PC-9 (cell line): ENCODE results near the gene COL23A1. TPM values are rescaled to one million over a fixed set of nuclear protein-coding genes. Genes with fewer than 3 reads are reported as not detected.

Experiments
- BruUV-seq: library from RNA; stranded (reverse); fragments of 400-500 nt; replicated peaks from 2 replicates; lab custom pipeline; 2021; lab: Mats Ljungman, UMichigan
- CTCF ChIA-PET: fragments of 300-600 bp; sonication (Branson Sonifier 250); formaldehyde crosslinking; loops from one replicate; lab custom pipeline; 2022; ENCODE audit warnings: antibody characterized with exemption; lab: Charles Lee
- POLR2A ChIA-PET: fragments of 300-600 bp; sonication (Branson Sonifier 250); formaldehyde crosslinking; loops from one replicate; lab custom pipeline; 2022; ENCODE audit warnings: antibody characterized with exemption; ENCODE audit not compliant: unreplicated experiment; lab: Charles Lee
- DNase-seq, 2 experiments: peaks; one replicate each; pipeline versions ENCODE4 v3.0.0 to v3.0.0-alpha.2; 2015 to 2022; ENCODE audit warnings: mixed read lengths in 1 of 2
- H2AFZ ChIP-seq: fragments of 200-600 bp; sonication (generic); 2 replicates; pipeline ENCODE4 v1.8.1; 2017; ENCODE audit warnings: antibody characterized with exemption
- H3F3A ChIP-seq: fragments of 200-600 bp; sonication (generic); 2 replicates; pipeline ENCODE4 v1.8.1; 2017; ENCODE audit warnings: antibody characterized with exemption, mild to moderate bottlenecking, low read depth; ENCODE audit not compliant: insufficient read depth
- H3K27ac ChIP-seq: fragments of 200-600 bp; sonication (generic); 2 replicates; pipeline ENCODE4 v1.6.1; 2016; ENCODE audit warnings: mixed run types
- H3K27me3 ChIP-seq: fragments of 200-600 bp; sonication (generic); 2 replicates; pipeline ENCODE4 v1.6.1; 2016; ENCODE audit warnings: low read depth, mixed run types; ENCODE audit not compliant: insufficient read depth
- H3K36me3 ChIP-seq: fragments of 200-600 bp; sonication (generic); 2 replicates; pipeline ENCODE4 v1.6.1; 2016; ENCODE audit warnings: low read depth, mixed run types
- H3K4me1 ChIP-seq: fragments of 200-600 bp; sonication (generic); replicated peaks from 2 replicates; pipeline ENCODE4 v1.6.1; 2016; ENCODE audit warnings: mixed run types; ENCODE audit not compliant: insufficient read depth
- H3K4me2 ChIP-seq: fragments of 200-600 bp; sonication (generic); 2 replicates; pipeline ENCODE4 v1.6.1; 2017; ENCODE audit warnings: mixed run types
- H3K4me3 ChIP-seq: fragments of 200-600 bp; sonication (generic); 2 replicates; pipeline ENCODE4 v1.6.1; 2016; ENCODE audit warnings: mixed run types
- H3K79me2 ChIP-seq: fragments of 200-600 bp; sonication (generic); 2 replicates; pipeline ENCODE4 v1.6.1; 2017; ENCODE audit warnings: low read depth, mixed run types
- H3K9me2 ChIP-seq: fragments of 200-600 bp; sonication (generic); 2 replicates; pipeline ENCODE4 v1.8.1; 2017; ENCODE audit warnings: mild to moderate bottlenecking; ENCODE audit not compliant: insufficient read depth
- H3K9me3 ChIP-seq: fragments of 200-600 bp; sonication (generic); 2 replicates; pipeline ENCODE4 v1.8.1; 2016; ENCODE audit warnings: low read depth; ENCODE audit not compliant: insufficient read depth
- H4K20me1 ChIP-seq: fragments of 200-600 bp; sonication (generic); 2 replicates; pipeline ENCODE4 v1.8.1; 2017; ENCODE audit not compliant: insufficient read depth
- CTCF ChIP-seq: fragments of 200-600 bp; sonication (generic); conservative IDR thresholded peaks from 2 replicates; pipeline ENCODE4 v1.6.1; 2017; ENCODE audit warnings: mixed run types, antibody characterized with exemption, mild to moderate bottlenecking, moderate library complexity
- EZH2 ChIP-seq: fragments of 200-600 bp; sonication (generic); IDR thresholded peaks from 2 replicates; pipeline ENCODE4 v1.8.0; 2017; ENCODE audit warnings: antibody characterized with exemption, low read depth
- intact Hi-C: fragments of 100-400 bp; cut with micrococcal nuclease; formaldehyde crosslinking; loops from one replicate; pipeline ENCODE4 v1.10.0; 2022; ENCODE audit not compliant: unreplicated experiment
- total RNA-seq: library from RNA; stranded (reverse); gene quantifications from 2 replicates; pipeline ENCODE4 v1.2.3, GENCODE V29; 2021

COL23A1 gene
- total RNA-seq, 1 experiment from 2014 or later = not detected

GRCh38 chr5:178421128-178421527, 169.1 kb downstream of the COL23A1 start:
- POLR2A ChIA-PET = no interaction called here

GRCh38 chr5:178420354-178420781, 169.8 kb downstream of the COL23A1 start:
- H3K9me2 ChIP-seq = no peaks in the 10 kb centered on the region
- DNase-seq = no peak
- H3K4me1 ChIP-seq = no peaks in the 10 kb centered on the region
- no TSS peak for BruUV-seq
- H3F3A ChIP-seq = no peaks in the 10 kb centered on the region
- H4K20me1 ChIP-seq = no peaks in the 10 kb centered on the region
- no peaks in the 10 kb centered on the region for H3K36me3 ChIP-seq
- CTCF ChIA-PET = no interaction called here
- H2AFZ ChIP-seq = no peak overlapping the region
- H3K27me3 ChIP-seq = peaks cover 90% of the 10 kb centered on the region
- H3K9me3 ChIP-seq = no peaks in the 10 kb centered on the region
- no peak for TF ChIP-seq CTCF
- no peak for TF ChIP-seq EZH2
- H3K79me2 ChIP-seq = no peaks in the 10 kb centered on the region
- no peak overlapping the region for H3K27ac ChIP-seq
- POLR2A ChIA-PET = no interaction called here
- no peak overlapping the region for H3K4me2 ChIP-seq
- no peak overlapping the region for H3K4me3 ChIP-seq
- intact Hi-C loops = no loop called here

More at GRCh38 chr5:178421128-178421527, 169.1 kb downstream of the COL23A1 start:
- Histone ChIP-seq H3K4me3 (no peak overlapping the region), H4K20me1 (no peaks in the 10 kb centered on the region), H3F3A (no peaks in the 10 kb centered on the region), H2AFZ (no peak overlapping the region), H3K27ac (no peak overlapping the region), H3K9me3 (no peaks in the 10 kb centered on the region), H3K27me3 (peaks cover 88% of the 10 kb centered on the region), H3K79me2 (no peaks in the 10 kb centered on the region), H3K4me2 (no peak overlapping the region), H3K36me3 (no peaks in the 10 kb centered on the region), H3K4me1 (no peaks in the 10 kb centered on the region), H3K9me2 (no peaks in the 10 kb centered on the region)
- BruUV-seq = no TSS peak
- intact Hi-C loops = no loop called here
- DNase-seq = no peak
- TF ChIP-seq EZH2 (no peak), CTCF (no peak)
- CTCF ChIA-PET = no interaction called here

GRCh38 chr5:178419651-178420050, 170.5 kb downstream of the COL23A1 start:
- H3K27me3 ChIP-seq = peaks cover 92% of the 10 kb centered on the region
- H3K9me2 ChIP-seq = no peaks in the 10 kb centered on the region
- POLR2A ChIA-PET = no interaction called here
- no peak overlapping the region for H3K27ac ChIP-seq
- no peak for TF ChIP-seq EZH2
- TF ChIP-seq CTCF = no peak
- DNase-seq = no peak
- no TSS peak for BruUV-seq
- no peaks in the 10 kb centered on the region for H3K9me3 ChIP-seq
- H3K36me3 ChIP-seq = no peaks in the 10 kb centered on the region
- no peaks in the 10 kb centered on the region for H3K79me2 ChIP-seq
- no peak overlapping the region for H3K4me3 ChIP-seq
- no peak overlapping the region for H3K4me2 ChIP-seq
- H3F3A ChIP-seq = no peaks in the 10 kb centered on the region
- CTCF ChIA-PET = no interaction called here
- H2AFZ ChIP-seq = no peak overlapping the region
- intact Hi-C loops = no loop called here
- no peaks in the 10 kb centered on the region for H4K20me1 ChIP-seq
- H3K4me1 ChIP-seq = no peaks in the 10 kb centered on the region
